Activated CD4-positive, alpha-beta T cell treated with anti-CD3 and anti-CD28 coated beads, Interleukin-2, Interleukin-6, amounts not matched to agents 100 ng/mL and 50 ng/mL, durations not matched to agents 16 hours and 8 hours (primary cell): ENCODE data around the gene DLG1.
"Not testable (repeated sequence)": the region's sequence is repeated elsewhere in the genome, so short reads cannot be mapped to it uniquely, and the experiment has no call there.

Source experiments
- DNase-seq: peaks from one replicate; pipeline ENCODE4 v3.0.0-alpha.2; 2020

The DLG1 gene

DNA sequence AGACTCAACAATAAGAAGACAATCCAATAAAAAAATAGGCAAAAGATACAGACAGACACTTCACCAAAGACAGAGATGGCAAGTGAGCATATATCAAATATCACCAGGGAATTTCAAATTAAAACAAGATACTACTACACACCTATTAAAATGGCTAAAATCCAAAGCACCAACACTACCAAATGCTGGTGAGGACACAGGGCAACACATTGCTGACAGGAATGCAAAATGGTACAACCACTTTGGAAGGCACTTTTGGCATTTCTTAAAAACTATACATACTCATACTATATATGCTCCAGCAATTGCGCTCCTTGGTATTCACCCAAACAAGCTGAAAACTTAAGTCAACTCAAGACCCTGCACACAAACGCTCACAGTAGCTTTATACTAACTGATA is 12.9 kb downstream of the DLG1 start:
- DNase-seq = no peak

DNA sequence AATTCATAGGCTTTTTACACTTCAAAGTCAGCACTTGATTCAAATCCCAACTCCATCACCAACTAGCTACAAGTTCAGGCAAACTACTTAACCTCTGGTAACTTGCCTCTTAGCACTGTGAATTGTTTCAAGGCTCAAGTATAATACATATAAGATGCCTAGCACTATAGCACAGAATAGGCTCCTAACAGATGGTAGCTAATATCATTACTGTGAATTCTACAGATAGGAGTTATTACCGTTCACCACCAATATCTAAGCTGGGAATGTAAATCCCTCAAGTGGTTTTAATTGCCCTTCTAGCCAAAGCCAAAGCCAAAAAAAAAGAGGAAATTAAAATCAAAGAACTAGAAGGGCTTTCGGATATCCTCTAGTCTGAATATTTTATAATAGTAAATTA is 15.4 kb downstream of the DLG1 start:
- no peak for DNase-seq

DNA sequence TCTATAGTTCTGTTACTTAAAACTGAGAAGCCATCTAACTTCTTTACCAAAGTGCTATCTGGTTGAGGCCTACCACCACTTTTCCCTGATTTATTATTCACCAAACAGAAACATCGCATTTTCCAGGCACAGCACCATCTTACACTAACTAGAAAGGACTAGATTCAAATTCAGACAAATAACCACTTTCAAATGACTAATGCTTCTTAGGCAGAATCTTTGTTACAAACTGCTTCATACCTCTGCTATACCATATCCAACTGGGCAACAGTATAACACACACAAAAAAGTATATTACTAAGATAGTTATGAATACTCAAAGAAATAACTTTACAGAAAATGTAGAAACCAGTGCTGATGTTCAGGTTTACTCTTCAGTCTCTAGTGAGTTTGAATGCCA is 16.6 kb downstream of the DLG1 start:
- no peak for DNase-seq

DNA sequence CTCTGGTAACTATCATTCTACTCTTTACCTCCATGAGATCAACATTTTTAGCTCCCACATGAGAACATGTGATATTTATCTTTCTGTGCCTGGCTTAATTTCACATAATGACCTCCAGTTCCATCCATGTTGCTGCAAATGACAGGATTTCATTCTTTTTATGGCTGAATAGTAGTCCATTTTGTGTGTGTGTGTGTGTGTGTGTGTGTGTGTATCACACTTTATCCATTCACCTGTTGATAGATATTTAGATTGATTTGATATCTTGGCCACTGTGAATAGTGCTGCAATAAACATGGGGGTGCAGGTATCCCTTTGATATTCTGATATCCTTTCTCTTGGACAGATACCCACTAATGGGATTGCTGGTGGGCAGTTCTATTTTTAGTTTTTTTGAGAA is 18.3 kb downstream of the DLG1 start:
- DNase-seq = no peak

DNA sequence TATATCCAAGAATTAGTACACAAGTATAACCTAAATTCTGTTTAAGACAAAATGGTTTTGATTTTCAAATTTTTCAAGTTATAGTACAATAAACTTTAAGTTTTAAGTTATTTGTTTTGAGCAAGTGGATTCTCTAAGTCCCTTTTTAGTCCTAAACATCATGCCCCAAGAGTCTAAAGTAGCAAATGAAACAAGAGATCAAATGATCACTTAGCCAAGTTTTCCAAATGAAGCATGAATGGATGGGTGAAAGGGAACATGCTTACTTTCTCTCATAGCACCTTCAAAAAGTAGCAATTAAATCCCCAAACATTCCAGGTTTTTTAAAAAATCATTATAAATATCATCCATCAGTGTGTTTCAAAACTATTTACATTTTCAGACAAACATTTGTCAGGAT is 19.5 kb downstream of the DLG1 start:
- no peak for DNase-seq

DNA sequence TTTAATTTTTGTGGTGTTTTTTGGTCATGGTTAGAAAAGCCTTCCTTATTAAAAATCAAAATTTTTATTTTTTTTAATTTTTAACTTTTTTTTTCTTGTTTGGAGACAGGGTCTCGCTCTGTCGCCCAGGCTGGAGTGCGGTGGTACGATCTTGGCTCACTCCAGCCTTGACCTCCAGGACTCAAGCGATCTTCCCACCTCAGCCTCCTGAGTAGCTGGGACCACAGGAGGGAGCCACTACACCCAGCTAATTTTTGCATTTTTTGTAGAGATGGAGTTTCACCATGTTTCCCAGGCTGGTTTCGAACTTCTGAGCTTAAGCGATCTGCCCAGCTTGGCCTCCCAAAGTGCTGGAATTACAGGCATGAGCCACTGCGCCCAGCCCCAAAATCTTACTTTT is 21.6 kb downstream of the DLG1 start:
- not testable (repeated sequence) for DNase-seq

DNA sequence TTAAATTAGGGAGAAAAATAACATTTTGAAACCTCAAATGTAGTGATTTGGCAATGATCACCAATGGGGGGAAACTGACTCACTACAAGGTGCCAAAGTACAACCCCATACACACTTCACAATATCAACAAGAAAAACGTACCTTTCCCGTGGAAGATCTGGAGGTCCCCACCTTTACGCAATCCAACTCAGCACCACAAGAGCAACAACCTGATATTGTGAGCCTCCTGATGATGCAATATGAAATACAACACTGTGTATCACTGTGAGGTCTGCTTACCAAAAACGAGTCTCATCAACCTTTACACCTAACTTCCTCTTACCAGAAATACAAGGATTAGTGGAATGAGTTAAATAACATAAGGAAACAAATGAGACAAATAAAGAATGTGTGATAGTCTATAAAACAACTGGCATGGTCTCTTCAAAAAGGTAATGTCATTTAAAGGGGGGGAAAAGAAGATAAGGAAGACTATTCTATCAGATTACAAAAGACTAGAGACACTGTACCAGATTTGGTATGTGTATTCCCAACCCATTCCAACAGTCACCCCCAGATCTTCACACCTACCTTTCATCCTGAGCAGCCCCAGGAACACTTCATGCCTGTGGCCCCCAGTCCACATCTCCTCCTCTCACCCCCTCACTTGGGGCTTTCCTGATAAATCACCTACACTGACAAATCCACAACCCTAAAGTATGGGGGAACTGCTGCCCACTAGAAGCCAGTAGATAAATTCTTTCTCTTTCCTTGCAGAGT is 27.7 kb downstream of the DLG1 start:
- DNase-seq = no peak

DNA sequence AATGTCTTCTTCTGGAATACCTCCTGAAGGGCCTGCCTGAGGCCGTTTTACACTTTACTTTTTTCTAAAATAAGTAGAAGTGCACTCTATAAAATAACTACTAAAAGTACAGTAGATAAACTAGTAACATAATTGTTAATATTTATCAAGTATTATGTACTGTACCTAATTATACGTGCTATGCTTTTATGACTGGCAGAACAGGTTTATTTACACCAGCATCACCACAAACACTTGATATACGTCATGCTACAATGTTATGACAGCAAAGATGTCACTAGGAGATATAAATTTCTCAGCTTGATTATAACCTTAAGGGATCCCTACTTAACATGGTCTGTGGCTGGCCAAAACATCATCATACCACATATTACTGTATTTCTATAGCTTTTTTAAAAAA is 29.4 kb downstream of the DLG1 start:
- no peak for DNase-seq

DNA sequence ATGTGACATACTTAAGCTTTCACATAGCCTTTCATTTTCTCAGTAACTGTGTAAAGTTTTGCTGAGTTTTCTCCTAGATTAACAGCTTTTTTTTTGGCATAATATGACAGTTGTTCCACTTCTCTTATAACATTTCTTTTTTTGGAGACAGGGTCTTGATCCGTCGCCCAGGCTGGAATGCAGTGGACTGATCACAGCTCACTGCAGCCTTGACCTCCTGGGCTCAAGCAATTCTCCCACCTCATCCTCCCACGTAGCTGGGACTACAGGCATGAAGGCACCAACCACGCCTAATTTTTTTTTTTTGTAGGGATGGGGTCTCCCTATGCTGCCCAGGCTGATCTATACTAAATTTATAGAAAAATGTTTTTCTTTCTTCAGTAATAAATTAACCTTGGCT is 30.1 kb downstream of the DLG1 start:
- no peak for DNase-seq

DNA sequence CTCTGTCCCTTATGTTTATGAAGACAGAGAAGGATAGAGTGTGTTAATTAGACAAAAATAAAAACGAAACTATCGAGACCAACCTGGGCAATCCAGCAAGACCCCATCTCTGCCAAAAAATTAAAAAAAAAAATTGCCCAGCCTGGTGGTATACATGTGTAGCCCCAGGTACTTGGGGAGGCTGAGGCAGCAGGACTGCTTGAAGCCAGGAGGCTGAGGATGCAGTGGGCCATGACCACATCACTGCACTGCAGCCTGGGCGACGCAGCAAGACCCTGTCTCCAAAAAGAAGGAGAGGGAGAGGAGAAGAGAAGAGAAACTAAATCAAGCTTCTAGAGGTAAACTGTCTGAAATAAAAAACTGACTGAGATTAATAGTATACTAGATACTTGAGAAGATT is 32.1 kb downstream of the DLG1 start:
- DNase-seq = no peak

DNA sequence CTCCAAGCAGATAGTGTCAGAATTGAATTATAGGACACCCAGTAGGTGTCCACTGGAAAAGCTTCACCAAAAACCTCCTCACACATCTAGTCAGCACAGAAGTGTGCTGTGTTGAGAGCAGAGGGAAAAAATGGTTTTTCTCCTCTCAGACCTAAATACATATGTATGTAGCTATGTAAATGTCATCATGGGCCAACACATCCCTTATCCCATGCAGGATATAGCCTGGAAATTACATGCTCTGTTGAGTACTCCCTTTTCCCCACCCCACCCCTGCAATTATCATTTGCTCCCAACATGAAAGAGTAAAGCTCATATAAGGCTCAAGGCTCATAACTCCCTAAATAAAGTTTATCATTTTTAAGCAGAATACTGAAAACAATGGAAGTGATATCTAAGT is 35.7 kb downstream of the DLG1 start:
- no peak for DNase-seq

DNA sequence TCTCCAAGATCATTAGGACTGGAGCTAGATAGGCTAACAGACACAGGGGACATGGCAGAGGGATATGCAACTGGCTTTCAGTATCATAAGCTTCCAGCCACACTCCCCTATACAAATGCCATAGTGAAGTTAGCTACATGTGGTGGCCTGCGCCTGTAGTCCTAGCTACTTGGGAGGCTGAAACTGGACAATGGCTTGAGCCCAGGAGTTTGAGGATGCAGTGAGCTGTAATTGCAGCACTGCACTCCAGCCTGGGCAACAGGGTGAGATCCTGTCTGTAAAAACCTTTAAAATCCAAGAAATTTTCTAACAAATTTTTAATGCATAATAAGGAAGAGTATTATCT is 37.3 kb downstream of the DLG1 start:
- DNase-seq = no peak

DNA sequence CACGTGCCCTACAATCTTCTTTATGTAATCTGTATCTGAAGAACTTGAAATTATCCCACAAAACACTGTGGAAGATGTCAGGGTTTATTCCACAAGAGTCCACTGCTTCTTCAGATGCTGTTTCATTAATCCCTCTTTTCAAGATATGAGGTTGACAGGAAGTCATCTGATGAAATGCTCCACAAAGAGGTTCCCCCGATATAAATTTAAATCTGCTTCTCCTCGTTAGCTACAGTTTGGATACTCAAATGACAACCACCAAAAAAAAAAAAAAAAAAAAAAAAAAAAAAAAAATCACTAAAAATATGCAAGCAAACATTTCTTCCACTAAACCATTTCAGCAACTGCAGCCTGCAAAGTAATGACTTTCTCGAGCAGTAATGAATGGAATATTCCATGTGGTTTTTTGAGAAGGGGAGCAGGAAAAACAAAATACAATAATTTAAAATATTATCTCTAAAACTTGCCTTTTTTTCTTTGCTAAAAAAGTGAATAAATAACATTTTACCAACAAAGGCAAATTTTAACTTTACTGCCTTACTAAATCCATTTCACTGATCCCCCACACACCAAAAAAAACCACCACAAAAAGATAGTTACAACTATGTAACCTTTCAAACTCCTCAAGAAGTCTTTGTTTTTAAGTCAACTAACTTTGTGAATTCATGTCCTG is 37.8 kb downstream of the DLG1 start:
- no peak for DNase-seq

DNA sequence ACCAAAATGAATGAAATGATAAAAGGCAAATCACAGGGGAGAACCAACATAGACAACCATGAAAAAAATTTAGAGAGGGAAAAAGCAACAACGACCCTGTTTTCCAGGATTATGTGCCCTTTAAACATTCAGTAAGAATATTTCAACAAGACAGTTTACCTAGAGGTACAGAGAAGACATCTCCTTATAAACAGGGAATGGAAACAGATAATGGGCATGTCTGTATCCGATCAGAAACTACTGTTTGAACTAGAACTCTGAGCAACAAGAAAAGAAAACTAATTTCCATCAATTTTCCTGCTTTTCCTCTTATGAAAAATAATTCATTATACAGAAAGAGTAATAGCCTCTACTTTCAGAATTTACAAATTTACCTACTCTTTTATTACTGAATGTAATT is 39.3 kb downstream of the DLG1 start:
- DNase-seq = no peak

DNA sequence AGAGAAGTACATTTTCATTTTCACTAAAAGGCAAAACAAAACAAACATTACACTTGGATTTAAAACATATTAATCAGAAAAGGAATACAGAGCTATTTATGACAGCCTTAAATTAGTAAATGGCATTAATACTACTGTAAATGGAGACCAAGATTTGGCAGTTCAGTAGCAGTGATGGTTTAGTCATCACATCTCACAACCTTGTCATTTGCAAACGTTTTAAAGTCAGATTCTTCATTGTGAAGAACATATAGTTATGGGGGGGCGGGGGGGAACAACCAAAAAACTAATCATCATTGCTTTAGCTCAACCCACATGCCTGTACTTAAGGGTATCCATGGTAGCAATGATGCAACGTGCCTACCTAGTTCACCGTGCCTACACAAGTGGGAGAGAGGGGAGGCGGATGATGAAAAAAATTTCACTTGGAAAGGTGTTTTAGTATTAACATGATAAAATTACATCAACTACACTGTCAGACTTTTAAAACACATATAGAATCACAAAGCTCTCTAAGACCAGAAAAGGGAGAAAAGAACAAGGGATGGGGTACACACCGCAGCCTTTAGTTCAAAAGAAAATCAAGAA is 40.1 kb downstream of the DLG1 start:
- no peak for DNase-seq

DNA sequence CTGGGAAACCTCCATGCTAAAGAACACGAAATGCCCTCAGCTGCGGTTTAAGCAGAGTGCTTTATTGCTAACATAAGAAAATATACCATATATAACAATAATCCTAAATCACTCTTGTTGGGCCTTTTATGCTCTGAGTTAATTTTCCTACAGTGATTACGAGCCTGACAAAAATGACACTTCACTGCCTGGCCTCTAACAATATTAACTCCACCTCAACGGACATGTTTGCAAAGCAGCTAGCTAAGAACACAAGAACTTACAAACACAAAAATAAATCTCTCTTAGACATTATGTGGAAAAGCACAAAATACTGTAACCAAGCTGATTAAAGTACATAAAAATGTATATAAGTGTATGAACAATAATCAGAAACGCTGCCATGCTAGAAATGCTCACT is 40.7 kb downstream of the DLG1 start:
- DNase-seq = no peak

DNA sequence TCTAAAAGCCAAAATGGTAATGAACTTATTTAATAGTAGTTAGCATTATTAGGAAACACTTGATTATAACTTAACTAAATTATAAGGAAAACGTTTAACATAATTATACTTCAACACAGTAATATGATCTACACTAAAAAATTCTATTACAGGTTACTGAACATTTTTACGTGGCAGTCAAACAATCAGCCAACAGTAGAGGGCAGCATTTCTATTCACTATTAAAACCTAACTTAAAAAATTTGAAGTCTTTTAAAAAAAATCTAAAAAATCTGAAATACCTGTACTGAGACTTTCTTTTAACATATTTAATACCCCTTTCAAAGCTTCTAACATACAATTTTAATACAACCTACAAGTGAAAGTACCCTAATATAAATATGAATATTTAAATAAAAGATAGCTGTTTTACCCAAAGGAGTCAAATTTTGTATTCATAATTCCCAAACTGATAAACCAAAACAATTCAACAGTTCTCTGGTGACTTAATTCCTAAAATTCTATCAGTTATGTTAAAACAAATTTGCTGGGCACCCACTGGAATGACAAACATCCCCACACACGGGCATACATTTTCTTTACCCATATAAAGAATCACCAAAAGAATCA is 41.5 kb downstream of the DLG1 start:
- DNase-seq = peak; percentile 53

DNA sequence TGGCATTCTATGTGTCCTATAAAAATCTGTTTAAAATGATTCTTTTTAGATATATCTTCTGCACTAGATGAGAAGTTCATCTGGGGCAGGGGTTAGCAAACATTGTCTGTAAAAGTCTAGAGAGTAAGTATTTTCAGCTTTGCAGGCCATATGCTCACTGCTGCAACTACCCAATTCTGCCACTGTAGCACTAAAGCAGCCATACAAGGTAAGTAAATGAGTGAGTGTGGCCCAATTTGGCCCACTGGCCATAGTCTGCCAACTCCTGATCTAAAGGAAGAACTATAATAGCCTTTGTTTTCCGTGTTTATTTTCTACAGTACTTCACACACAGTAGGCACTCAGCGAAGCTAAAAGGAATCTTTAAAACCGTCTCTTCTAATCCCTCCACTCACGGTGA is 42.3 kb downstream of the DLG1 start:
- no peak for DNase-seq

DNA sequence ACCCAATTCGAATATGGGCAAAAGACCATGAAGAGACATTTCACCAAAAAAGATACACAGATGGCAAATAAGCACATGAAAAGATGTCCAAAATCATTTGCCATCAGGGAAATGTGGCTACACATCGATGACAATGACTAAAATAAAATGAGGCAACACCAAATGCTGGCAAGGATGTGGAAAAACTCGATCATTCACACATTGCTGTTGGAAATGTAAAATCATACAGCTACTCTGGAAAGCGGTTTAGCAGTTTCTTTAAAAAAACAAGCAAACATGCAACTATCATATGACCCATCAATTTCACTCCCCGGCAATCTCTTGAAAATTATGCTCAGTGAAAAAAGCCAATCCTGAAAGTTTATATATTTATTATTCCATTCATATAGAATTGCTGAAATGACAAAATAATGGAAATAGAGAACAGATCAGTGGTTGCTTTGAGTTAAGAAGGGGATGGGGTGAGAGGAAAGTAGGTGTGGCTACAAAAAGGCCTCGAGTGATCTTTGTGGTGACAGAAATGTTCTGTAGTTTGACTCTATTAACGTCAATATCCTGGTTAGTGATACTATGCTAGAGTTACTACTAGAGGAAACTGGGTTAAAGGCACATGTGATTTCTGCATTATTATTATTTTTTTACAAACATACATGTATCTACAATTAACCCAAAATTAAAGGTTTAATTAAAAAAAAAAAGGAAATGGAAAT is 45.0 kb downstream of the DLG1 start:
- DNase-seq = peak; percentile 32

DNA sequence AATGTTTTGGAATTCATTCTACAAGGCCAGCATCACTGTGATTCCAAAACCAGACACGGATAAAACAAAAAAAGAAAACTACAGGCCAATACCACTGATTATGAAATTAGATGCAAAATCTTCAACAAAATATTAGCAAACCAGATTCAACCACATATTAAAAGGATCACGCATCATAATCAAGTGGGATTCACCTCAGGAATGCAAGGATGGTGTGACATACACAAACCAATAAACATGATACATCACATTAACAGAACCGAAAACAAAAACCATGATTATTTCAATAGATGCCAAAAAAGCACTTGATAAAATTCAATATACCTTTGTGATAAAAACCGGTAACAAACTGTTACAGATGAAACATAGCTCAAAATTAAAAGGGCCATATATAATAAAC is 48.9 kb downstream of the DLG1 start:
- DNase-seq = no peak

DNA sequence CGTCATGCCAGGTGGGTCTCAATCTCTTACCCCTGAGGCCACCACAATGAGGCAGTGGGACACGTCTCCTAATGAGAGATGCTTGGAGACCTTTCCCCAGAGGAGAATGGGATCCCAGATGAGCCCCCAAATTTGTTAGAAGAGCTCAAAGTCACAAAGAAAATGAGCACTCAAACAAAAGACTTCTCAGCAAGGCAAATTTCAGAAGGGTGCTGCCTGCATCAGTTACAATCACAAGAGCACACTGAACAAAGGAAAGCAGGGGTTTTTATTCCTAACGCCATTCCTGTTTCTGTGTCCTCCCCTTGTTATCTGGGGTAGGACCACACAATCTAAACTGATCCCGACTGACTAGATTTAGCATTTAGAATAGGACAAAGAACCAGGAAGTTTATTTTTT is 50.1 kb downstream of the DLG1 start:
- no peak for DNase-seq

DNA sequence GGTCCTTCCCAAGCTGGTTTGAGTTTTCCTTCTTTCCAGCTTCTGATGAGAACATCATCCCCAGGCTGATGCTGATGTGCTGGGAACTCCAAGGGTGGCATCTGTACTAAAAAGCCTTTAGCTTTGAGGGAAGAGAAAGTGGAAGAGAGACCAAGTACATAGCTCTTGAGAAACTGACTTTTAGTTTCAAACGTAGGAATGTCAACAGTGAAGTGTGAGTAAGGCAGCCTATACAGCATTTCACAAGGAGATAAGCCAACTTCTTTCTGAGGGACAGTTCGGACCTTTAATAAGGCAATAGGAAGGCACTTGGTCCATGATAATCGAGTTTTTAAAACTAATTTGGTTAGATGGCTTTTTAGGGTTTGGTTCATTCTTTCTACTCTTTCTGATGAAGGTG is 53.7 kb downstream of the DLG1 start:
- DNase-seq = no peak

DNA sequence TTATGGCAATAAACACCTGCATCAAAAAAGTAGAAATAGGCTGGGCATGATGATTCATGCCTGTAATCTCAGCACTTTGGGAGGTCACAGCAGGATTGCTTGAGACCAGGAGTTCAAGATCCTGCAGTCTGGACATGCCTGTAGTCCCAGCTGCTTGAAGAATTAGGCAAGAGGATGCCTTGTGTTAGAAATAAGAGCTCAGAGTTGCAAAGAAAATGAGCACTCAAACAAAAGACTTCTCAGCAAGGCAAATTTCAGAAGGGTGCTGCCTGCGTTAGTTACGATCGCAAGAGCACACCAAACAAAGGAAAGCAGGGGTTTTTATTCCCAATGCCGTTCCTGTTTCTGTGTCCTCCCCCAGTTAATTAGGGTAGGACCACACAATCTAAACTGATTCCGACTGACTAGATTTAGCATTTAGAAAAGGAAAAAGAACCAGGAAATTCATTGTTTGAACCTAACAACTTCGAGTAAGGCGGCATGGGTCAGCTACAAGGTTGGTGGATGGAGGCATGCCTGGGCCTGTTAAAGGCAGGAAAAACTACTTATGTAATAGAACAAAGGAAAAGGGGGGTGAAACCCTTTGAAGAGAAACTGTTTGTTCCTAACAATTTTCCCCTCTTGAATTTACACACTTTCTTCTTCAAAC is 55.5 kb downstream of the DLG1 start:
- DNase-seq = no peak
